ENCODE data around the gene PGGT1B. TPM values are rescaled to one million over a fixed set of nuclear protein-coding genes. Genes with fewer than 3 reads are reported as not detected.

The PGGT1B gene
- polyA plus RNA-seq, 1 of the 3 experiments (the other 2 are of a cell fraction), result 0.69 TPM

GRCh38 chr5:115229606-115230005 lies 33.1 kb downstream of the PGGT1B start:
- H3K9me3 ChIP-seq, result no peaks in the 10 kb centered on the region
- ChIA-PET POLR2A (no interaction called here), CTCF (interaction anchor here (4.2 kb wide), 1 partner anchor 17 kb away, joined by 19 read pairs; no protein-coding TSS in a partner anchor)
- no peaks in the 10 kb centered on the region for H3K27me3 ChIP-seq (ENCODE audit: insufficient read depth)
- no peak overlapping the region for H3K4me3 ChIP-seq (ENCODE audit: low read depth in 2 of 2, low read length in 1 of 2)
- H3K4me1 ChIP-seq (ENCODE audit: control insufficient read depth in 1 of 2, insufficient read depth in 2 of 2, low read depth in 1 of 2, low read length in 1 of 2), result 0 out of 4 replicates have a peak, but pooled peaks cover 0 to under 1% of the 10 kb centered on the region in 2 experiments
- no peak for DNase-seq
- H4K20me1 ChIP-seq (ENCODE audit: insufficient read depth), result peaks cover 2% of the 10 kb centered on the region; the same call in 1 of the 2 replicates
- no peak overlapping the region for H3K9ac ChIP-seq
- 94% methylated on average over 1 of the region's 1 CpG for WGBS (ENCODE audit: low lambda C conversion rate)
- no peak overlapping the region for H2AFZ ChIP-seq (ENCODE audit: low read depth)
- TF ChIP-seq NFIC (IDR thresholded peaks at IDR 0.05; ENCODE audit: borderline replicate concordance), result no peak
- TF ChIP-seq RAD21 (IDR thresholded peaks at IDR 0.05; ENCODE audit: low read length), result no peak
- no peak for TF ChIP-seq ZBTB33 (IDR thresholded peaks at IDR 0.05; ENCODE audit: borderline replicate concordance, low read depth)
- no peak for TF ChIP-seq GABPA (IDR thresholded peaks at IDR 0.05; ENCODE audit: low read depth)
- TF ChIP-seq, protein P1, sequence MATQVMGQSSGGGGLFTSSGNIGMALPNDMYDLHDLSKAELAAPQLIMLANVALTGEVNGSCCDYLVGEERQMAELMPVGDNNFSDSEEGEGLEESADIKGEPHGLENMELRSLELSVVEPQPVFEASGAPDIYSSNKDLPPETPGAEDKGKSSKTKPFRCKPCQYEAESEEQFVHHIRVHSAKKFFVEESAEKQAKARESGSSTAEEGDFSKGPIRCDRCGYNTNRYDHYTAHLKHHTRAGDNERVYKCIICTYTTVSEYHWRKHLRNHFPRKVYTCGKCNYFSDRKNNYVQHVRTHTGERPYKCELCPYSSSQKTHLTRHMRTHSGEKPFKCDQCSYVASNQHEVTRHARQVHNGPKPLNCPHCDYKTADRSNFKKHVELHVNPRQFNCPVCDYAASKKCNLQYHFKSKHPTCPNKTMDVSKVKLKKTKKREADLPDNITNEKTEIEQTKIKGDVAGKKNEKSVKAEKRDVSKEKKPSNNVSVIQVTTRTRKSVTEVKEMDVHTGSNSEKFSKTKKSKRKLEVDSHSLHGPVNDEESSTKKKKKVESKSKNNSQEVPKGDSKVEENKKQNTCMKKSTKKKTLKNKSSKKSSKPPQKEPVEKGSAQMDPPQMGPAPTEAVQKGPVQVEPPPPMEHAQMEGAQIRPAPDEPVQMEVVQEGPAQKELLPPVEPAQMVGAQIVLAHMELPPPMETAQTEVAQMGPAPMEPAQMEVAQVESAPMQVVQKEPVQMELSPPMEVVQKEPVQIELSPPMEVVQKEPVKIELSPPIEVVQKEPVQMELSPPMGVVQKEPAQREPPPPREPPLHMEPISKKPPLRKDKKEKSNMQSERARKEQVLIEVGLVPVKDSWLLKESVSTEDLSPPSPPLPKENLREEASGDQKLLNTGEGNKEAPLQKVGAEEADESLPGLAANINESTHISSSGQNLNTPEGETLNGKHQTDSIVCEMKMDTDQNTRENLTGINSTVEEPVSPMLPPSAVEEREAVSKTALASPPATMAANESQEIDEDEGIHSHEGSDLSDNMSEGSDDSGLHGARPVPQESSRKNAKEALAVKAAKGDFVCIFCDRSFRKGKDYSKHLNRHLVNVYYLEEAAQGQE (IDR thresholded peaks at IDR 0.05; ENCODE audit: low read depth, low read length), result no peak
- TF ChIP-seq USF1 (IDR thresholded peaks at IDR 0.05; ENCODE audit: borderline replicate concordance, low read depth), result no peak
- no peak for TF ChIP-seq RFX5 (IDR thresholded peaks at IDR 0.05; ENCODE audit: low read length)
- TF ChIP-seq CTCF (IDR thresholded peaks at IDR 0.05), result no peak
- no peak overlapping the region for H3K27ac ChIP-seq (ENCODE audit: low read depth in 2 of 2, low read length in 1 of 2)
- peaks cover 48 to 58% of the 10 kb centered on the region in 2 experiments for H3K36me3 ChIP-seq (replicated peaks in 1 of 2; ENCODE audit: control insufficient read depth in 1 of 2, insufficient read depth in 2 of 2, low read length in 1 of 2)
- no peaks in the 10 kb centered on the region for H3K9me2 ChIP-seq
- no peaks in the 10 kb centered on the region for H3F3A ChIP-seq (replicated peaks; ENCODE audit: insufficient read depth)
- H3K79me2 ChIP-seq (ENCODE audit: insufficient read depth), result no peaks in the 10 kb centered on the region; the same call in 1 of the 2 replicates
- no peak overlapping the region for H3K4me2 ChIP-seq
